CD4-positive, alpha-beta T cell treated with Interleukin-17A for 1 hour (primary cell): ENCODE data around the gene RDH12.
A peak's percentile ranks its signal among the peaks of the same experiment; 100 is the strongest.
"Not testable (repeated sequence)": the region's sequence is repeated elsewhere in the genome, so short reads cannot be mapped to it uniquely, and the experiment has no call there.

Experiments
- DNase-seq: peaks from one replicate; pipeline ENCODE4 v3.0.0-alpha.2; 2020

RDH12 gene

DNA sequence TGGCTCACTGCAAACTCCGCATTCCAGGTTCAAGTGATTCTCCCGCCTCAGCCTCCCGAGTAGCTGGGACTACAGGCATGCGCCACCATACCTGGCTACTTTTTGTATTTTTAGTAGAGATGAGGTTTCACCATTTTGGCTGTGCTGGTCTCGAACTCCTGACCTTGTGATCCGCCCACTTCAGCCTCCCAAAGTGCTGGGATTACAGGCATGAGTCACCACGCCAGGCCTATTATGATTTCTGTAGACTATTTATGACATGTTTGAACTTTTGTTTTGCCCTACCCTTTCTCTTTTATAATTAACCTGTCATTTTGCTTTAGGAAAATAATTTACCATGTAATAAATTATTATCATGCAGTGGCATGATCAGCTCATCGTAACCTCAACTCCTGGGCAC is at the start of gene RDH12:
Gene RDH12 (plus strand): TSS at position 395 of the 400 bp plus-strand sequence. CDS start 20,757 bp downstream, outside the sequence.
- DNase-seq, result not testable (repeated sequence)

DNA sequence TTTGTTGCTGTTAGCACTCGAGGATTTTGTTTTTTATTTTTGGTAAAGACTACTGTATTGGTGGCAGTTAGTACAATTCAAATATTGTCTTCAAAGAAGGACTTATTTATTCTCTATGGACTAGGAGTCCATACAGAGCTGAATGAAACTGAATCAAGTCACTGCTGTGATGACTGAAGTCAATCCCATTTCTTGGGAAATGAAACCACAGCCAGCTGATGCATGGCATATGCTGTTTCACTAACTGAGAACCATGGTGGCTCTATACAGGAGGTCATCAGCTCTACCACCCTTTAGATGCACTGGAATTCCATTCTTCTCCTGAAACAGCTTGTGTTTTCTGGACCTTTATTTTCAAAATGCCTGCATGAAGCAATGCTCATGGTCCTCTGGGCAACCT is 49.5 kb upstream of the RDH12 start:
- DNase-seq, result no peak

DNA sequence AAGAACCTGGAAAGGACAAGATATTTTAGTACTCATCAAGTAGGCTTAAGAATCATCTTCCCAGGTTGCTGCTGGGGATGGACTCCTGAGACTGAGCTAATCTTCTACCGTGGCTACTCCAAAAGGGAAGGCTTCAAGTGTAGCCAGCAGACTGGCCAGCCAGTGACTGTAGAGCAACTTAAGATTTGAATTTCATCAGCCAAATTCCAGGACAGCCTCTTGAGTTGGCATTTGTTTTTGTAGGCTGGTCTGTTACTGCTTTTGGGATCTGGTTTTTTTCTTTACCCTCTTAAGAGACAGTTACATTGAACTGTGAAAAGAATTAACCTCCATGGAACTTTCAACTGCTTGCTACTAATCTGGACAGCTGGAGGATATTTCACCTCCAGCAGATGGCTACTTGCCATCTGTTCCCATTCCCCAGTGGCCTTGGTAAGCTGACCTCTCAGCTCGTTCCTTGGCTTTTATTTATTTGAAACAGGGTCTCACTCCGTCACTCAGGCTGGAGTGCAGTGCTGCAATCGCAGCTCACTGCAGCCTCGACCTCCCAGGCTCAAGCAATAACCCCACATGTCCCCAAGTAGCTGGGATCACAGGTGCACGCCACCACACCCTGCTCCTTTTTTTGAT is 47.9 kb upstream of the RDH12 start:
- DNase-seq, result no peak

DNA sequence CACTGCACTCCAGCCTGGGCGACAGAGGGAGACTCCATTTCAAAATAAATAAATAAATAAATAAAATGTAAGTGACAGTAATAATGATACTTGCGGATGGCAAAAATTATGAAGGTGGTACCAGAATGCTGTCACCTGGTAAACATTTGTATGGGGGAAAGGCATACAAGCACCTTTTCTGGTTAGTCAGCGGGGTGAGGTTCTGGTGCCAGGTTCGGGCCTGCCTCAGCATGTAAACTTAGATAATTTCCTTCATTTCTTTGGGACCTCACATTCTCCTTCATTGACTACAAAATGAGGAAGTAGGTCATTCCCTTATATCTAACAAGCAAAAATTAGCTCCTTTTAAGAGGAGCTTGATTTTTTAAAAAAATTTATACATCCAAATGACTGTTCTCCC is 38.1 kb upstream of the RDH12 start:
- no peak for DNase-seq

DNA sequence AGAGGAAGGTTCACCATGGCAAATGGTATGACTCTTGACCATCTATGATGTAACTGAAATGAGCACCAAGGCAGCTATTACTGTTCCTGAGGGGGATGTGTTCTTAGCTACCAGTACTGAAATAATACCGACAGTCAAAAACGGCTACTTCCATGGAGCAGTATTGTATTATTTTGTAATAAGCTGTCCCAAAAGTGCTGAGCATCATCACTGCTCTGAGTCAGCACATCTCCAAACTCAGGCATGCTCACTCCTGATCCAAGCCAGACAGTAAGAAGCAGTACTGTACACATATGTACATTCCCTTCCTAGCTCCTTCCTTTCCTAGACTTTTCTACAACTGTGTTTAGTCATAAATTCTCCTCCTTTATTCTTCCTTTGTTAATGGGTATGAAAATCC is 35.8 kb upstream of the RDH12 start:
- DNase-seq, result no peak

DNA sequence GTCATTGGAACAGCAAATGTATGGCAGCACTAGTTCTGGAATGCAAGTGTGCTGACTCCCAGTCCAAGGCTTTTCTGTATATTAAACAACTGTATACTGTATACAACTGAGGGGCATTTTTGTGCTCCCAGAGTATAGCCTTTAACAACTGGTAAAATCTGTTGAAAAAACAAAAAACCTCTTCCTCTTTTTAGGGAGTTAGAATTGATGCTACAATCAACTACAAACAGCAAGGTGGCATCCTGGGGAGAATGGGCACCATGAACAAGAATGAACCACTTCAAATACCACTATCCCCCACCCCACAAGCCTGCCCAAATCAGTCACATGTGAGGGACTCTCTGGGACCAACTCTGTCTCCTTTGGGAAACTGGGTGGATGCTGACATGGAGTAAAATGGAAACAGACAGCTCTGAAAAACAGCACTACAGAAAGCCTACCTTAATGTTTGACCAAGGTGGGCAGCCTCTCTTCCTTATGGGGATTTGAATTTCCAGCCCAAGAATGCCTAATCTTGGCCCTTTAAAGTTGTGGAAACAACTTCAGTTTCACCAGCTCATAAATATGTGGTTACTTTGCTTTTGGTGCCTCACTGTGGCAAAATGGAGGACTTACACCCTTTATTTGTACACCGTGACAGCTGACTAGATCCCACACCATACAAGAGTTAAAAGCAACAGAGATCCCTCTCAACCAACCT is 34.8 kb upstream of the RDH12 start:
- DNase-seq, result peak; percentile 72

DNA sequence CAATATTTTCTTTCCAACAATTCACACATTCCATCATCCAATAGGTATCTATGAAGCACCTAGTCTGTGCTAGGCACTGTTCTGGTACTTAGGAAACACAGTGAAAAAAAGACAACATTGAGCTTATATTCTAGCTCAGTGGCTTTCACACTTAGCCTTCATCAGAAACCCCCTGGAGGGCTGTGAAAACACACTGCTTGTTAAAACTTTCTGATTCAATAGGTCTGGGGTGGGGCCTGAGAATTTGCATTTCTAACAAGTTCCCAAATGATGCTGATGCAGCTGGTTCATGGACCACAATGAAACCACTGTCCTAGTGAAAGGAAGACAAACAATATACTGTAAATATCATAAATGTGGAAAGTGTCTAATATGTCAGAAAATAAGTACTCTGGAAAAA is 33.1 kb upstream of the RDH12 start:
- peak; percentile 54 for DNase-seq

DNA sequence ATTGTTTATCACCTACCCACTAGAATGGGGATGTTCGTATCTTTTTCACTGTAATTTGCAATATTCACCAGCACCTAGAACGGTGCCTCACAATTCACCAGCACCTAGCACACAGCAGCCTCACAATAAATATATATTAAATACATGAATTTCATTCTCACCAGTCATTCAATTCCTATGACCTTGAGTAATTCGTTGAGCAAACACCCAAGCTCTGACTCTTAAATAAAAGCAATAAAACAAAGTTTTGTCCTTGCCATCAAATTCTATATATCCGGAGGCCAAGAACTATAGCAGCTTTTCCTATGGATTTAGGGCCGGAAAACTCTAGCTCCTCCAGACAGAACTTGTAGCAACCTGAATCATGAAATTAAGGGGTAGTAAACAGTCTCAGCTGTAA is 28.2 kb upstream of the RDH12 start:
- DNase-seq, result no peak

DNA sequence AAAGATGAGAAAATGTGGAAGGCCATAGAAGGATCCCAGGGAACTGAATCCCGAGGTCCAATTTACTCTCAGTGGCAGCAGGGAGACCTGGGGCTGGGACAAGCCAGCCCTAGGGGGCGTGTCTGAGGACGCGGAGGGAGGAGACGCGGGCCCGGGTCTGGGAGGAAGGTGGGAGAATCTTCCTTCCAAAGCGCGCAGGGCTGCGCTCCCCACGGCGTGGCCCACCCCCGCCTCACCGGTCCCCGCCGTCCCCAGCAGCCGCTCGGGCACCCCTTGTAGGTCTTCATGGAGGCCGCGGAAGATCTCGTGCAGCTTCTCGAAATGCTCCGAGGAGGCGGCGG is 27.6 kb upstream of the RDH12 start:
- DNase-seq, result peak; percentile 46

DNA sequence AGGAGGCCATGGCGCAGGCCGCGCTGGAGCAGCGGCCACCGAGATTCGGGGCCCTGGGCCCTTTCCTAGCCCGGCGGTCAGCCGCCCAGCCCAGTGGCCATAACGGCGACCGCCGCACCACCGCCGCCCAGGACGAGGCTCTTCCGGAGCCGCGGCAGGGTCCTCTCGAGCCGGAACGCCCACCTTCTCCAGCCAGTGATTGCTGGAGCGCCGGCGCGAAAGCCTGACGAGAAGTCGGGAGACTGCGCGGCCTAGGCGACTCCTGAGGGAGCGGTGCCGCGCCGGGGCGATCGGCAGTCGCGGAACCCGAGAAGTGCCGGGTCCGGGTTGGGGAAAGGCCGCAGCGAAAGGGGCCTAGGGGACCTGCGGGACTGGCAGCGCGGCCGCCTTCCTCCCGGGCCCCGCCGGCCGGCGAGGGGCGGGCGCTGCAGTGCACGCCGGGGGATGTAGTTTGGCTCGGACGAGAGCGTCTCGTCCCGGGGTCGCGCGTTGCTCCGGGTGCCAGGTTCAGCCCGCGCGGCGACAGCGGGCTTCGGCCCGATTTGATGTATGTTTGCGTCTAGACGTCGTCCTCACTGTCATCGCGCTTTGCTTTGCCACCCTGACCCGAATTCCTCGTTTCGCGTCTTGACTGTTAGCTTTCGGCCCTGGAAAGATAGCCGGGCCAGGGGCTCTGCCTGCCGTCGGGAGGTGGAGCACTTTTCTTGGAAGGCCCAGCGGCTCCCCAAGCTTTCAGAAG is 27.0 kb upstream of the RDH12 start, which contains the start of gene VTI1B:
Gene VTI1B (minus strand): TSS at position 153 of the 739 bp plus-strand sequence. CDS start 143 bp downstream, at position 10.
- peak; percentile 79 for DNase-seq

DNA sequence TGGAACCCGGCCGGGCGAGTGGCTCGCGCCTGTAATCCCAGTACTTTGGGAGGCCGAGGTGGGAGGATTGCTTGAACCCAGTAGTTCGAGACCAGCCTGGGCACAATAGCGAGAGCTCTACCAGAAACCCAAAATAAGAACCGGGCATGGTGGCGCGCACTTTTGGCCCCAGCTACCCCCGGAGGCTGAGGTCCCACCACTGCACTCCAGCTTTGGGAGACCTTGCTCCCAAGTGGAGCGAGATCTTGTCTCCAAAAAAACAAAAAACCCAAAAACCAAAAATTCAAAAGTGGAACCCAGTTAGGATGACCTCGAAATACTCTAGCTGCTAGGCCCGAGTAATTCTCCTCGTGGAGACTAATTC is 26.5 kb upstream of the RDH12 start:
- DNase-seq, result no peak

DNA sequence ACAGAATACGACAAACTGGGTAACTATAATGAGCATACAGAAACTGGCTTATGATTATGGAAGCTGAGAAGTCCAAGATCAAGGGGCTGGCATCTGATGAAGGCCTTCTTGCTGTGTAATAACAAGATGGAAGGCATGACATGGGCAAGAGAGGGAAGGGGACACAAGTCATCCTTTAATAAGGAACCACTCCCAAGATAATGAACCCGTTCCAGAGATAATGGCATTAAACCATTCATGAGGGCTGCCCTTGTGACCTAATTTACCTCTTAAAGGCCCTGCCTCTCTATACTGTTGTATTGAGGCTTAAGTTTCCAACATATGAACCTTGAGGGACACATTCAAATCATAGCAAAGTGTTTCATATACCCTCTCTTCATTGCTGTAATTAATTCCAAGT is 22.7 kb upstream of the RDH12 start:
- DNase-seq, result no peak

DNA sequence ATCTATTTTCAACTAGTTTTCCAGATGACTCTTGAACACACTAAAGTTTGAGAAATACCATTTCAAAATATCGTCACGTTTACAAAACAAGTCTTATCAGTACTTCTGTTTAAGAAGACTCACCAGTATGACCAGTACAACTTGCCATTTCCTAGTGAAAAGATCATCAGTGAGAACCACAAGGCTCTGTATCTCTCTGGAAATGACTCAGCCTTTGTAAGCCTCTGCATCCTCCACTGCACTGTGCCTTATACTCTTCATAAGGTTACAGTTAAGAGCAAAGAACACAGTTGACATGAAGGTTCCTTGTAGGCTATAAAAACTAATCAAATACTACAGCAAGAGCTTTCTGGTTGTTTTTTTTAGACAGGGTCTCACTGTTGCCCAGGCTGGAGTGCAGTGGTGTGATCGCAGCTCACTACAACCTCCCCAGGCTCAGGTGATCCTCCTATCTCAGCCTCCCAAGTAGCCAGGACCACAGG is 21.5 kb upstream of the RDH12 start:
- no peak for DNase-seq

DNA sequence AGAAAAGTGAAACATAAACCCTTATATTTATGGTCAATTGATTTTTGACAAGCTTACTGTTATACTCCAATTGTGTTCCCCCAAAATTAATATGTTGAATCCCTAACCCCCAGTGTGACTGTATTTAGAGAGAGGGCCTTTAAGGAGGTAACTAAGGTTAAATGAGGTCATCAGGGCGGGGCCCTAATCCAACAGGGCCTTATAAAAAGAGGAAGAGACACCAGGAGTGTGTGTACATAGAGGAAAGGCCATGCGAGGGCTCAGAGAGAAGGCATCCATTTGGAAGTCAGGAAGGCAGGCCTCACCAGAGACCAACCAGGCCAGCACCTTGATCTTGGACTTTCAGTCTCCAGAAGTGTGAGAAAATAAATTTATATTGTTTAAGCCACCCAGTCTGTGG is 20.7 kb upstream of the RDH12 start:
- peak; percentile 17 for DNase-seq

DNA sequence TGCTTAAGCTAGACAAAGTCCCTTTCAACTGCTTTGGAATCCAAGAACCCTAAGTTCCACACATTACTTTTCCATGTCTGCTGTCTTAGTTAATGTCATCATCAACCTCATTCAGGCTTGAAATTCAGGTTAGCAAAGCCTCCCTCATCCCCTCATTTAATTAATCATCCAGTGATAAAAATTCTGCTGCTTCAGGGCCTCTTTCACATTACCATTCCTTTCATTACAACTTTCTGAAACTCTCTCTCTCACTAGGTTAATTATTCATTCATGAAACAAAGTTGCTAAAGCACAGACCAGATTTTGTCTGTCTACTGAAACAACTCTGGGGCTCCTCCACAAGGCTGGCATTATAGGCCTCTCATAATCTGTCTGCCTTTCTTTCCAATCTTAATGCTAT is 17.8 kb upstream of the RDH12 start:
- no peak for DNase-seq

DNA sequence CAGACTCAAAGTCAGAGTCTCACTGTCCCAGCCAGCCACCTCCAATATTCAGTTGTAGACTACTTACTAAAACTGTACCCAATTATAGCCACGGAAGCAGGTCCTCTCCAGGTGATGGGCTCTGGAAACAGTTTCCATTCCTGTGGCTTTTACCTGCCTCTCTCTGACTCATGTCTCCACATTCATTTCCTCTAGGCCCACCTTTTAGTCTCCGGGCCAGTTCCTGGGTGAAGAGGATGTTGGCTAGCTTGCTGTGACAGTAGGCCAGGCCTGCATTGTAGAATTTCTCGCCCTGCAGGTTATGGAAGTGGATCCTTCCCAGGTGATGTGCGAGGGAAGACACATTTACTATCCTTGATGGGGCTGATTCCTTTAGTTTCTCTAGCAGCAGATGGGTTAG is 11.7 kb upstream of the RDH12 start:
- no peak for DNase-seq

DNA sequence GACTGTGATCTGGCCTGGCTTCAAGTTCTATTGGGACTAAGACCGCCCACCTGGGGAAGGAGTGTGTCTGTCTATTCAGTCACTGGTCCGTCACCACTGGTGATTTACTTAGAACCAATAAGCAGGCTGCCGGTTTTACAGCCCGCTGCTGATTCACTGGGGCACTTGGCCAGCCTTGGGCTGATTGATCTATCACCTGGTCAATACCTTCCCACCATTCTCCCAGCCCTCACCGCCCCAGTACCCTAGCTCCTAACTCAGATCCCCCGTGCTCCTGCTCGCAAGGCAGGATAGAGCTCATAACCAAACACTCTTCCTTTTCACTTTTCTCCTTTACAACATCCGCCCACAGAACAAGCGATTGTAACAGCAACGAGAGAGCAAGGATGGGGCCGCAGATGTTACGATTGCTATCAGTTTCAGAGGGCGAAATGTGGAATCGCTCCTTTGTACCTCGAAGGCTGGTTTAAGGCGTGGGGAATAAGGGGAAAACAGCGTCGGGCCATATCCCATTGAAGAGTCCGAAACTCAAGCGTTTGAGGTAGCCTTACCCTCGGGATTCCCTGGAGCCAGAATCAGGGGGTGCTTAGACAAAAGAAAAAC is 6.8 kb upstream of the RDH12 start:
- DNase-seq, result peak; percentile 80

DNA sequence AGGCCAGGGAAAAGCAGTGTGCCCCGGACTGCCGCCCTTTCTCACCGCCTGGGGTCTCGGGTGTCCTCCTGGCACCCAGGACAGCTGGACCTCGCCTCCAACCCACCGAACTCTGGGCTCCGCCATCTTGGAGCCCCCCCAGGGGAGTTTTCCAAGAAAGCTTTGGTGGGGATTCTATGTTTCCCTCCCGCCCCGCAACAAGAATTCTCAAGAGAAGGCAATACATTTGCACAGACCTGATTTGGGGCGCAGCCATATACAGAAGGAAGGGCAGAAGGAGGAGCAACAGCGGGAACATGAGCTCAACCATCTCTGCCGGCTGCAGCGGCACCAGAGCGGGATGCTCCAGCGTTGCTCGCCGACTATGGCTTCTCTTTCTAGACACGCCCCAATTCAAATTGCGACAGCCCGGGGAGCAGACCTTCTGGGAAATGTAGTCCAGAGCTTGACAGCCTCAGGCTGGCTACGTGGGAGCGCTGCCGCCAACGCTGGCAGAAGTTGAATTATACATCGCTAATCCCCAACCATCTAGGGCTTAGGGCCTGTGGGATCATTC is 6.2 kb upstream of the RDH12 start, which contains the start of gene RDH11:
Gene RDH11 (minus strand): TSS at position 371 of the 556 bp plus-strand sequence. CDS start 61 bp downstream, at position 310.
- peak; percentile 91 for DNase-seq

DNA sequence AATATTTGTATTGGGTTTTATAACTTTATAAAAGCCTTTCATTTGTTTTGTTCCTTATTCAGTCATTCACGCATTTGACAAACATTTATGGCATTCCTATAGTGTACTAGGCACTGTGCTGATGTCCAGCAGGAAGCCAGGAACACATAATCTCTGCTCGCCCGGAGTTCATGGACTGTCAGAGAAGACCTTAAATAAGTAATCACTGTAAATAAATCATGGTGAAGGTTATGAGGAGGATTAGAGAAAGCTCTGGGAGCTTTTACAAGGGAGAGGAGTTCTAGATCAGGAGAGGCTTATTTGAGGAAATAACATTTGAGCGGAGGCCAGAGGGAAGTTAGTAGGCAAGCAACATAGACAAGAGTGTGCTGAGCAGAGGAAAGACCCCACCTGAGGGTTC is 4.7 kb upstream of the RDH12 start:
- no peak for DNase-seq

DNA sequence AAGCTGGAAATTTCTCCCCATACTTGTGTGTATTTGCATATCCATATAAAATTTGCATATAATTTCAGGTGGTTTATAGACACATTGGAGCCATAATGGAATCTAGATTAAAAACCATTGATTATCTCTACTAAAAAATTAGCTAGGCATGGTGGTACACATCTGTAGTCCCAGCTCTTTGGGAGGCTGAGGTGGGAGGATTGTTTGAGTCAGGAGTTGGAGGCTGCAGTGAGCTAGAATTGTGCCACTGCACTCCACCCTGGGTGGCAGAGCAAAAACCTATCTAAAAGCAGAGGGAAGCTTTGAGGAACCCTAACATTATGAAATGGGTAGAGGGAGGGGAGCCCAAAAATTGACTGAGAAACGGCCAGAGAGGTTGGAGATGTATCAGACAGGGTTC is 3.5 kb upstream of the RDH12 start:
- DNase-seq, result no peak

DNA sequence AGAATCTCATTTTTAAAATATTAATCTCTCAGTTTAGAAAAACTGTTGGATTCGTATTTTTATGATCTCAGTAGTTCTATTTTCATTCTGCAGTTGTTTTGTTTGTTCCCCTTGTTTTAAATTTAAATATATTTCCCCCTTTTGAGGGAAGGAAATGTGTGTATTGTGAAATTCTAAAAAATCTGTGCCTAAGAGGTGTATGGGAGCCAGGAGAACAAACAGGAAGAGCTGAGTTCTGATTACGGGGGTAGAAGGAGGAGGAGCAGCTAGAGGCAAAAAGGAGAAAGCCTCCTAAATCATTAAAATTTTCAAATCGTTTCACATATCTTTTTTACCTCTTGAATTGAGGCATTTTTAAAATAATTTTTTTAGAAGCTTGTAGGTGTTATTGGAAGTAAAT is 2.3 kb downstream of the RDH12 start:
- DNase-seq, result no peak

DNA sequence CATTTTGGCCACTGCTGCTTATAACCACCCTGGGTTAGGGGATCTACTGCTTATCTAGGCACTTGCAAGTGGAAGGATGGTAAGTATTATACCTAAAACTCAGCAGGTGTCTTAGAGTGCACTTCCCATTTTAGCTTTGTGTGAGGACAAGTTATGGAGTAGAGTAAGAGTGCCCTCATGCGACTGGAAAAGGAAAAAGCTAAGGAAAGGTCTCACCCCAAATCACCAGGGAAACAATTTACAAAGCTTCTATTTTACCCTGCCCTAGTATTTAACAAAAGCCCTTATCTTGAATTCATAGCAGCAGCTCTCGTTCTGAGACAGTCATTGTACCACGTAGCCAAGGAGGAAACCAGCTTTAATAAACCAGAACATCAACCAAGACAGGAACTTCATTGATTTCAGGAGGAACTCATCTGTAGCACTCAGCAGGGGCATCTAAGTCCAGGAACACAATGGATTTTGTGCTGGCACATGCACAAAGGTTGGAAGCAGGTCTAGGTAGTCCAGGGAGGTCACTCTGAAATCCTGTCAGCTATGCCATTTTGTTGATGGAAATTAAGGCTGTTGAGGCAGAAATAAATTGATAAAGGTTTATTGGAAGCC is 2.9 kb downstream of the RDH12 start:
- DNase-seq, result peak; percentile 73

DNA sequence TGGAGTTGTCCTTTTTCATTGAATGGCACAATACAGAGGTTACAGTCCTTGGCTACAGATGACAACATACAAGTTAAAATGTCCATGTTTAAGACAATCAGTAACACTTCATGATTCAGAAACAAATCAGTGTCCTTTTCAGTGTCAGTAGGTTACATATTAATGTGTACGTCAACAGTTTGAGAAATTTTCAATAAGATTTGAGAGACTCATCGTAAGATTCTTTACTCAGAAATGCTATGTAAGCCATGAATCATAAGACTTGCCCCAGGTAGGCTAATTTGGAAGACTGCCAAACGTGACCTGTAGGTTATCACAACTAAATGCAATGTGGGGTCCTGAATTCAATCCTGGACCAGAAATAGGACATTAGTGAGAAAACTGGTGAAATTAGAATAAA is 3.5 kb downstream of the RDH12 start:
- no peak for DNase-seq
